Mammary epithelial cell (primary cell): ENCODE measurements around the gene COL23A1.

ENCODE experiments used
- EZH2 ChIP-seq: IDR thresholded peaks from 2 replicates; pipeline ENCODE4 v1.6.1; 2012; ENCODE audit warnings: low read length, inconsistent platforms, borderline replicate concordance
- TF ChIP-seq, protein P1 (sequence below), 2 donors: IDR thresholded peaks in 1 of 2; conservative IDR thresholded peaks in 1 of 2; 2 replicates each; pipeline ENCODE4 v1.5.1; 2011 to 2012; ENCODE audit warnings: inconsistent platforms in 2 of 2, low read length in 2 of 2, mild to moderate bottlenecking in 2 of 2, control low read depth in 1 of 2, low read depth in 1 of 2; ENCODE audit not compliant: insufficient read depth in 1 of 2; ENCODE audit errors: extremely low read depth in 1 of 2

DNA sequence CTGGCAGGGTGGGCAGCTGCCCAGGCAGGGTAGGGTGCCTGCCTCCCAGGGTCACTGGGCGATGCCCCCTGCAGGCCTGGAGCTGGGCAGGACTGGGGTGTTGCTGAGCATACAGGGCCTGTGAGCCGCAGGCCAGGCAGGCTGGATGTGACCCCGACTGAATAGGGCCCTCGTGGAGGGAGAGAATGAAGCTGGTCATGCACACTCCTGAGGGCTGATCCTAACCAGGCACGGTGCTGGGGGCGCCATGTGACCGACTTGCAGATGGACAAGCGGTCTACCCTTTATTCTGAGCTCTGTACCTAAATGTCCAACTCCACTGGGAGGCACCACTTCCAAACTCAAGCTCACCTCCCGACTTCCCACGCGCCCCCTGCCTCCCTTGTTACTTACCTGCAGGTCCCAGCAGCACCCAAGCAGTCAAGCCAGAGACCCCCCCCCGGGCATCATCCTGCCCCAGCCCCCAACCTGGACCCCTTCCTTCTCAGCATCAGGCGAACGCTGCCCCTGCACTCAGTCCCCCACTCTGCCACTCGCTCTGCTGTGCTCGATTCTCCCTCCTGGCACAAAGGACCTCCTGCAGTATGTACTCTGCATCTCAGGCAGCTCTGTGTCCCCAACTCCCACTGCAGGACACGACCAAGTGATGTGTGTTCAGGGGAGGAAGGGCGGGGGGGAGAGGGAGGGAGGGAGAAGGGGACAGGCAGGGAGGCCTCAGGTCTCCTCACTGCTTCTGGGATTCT is 280.8 kb downstream of the COL23A1 start:
- TF ChIP-seq, protein P1, sequence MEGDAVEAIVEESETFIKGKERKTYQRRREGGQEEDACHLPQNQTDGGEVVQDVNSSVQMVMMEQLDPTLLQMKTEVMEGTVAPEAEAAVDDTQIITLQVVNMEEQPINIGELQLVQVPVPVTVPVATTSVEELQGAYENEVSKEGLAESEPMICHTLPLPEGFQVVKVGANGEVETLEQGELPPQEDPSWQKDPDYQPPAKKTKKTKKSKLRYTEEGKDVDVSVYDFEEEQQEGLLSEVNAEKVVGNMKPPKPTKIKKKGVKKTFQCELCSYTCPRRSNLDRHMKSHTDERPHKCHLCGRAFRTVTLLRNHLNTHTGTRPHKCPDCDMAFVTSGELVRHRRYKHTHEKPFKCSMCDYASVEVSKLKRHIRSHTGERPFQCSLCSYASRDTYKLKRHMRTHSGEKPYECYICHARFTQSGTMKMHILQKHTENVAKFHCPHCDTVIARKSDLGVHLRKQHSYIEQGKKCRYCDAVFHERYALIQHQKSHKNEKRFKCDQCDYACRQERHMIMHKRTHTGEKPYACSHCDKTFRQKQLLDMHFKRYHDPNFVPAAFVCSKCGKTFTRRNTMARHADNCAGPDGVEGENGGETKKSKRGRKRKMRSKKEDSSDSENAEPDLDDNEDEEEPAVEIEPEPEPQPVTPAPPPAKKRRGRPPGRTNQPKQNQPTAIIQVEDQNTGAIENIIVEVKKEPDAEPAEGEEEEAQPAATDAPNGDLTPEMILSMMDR (conservative IDR thresholded peaks at IDR 0.05 in 1 of 2, IDR thresholded peaks at IDR 0.05 in 1 of 2; ENCODE audit: extremely low read depth in 1 of 2, insufficient read depth in 1 of 2, low read depth in 1 of 2, low read length in 2 of 2): no peak
- no peak for TF ChIP-seq EZH2
